ENCODE data around the gene SPART. TPM values are rescaled to one million over a fixed set of nuclear protein-coding genes. Genes with fewer than 3 reads are reported as not detected.

The SPART gene
- total and polyA plus RNA-seq, 5 donors, result 24.6 to 61.4 (median 49.2) TPM

- no peak for DNase-seq
- intact Hi-C loops (cut with DNase I), result loop anchor here in 3 of 4 donors (5.0 to 10.0 kb wide), 2 partner anchors 112 to 114 kb away; no protein-coding TSS in a partner anchor
- no peaks in the 10 kb centered on the region for H3K27me3 ChIP-seq (ENCODE audit: control insufficient read depth, insufficient read depth)
- no peak overlapping the region for H3K27ac ChIP-seq (ENCODE audit: low read length)
- 41% methylated on average over 6 of the region's 6 CpGs for WGBS
- H3K4me3 ChIP-seq (ENCODE audit: low read length), result no peak overlapping the region
- no peaks in the 10 kb centered on the region for H3K4me1 ChIP-seq (ENCODE audit: control insufficient read depth, insufficient read depth, low read length)
- H3K9me3 ChIP-seq (ENCODE audit: control insufficient read depth, low read length), result no peaks in the 10 kb centered on the region
- ATAC-seq, result no peak
These were observed 63.3 kb downstream of the SPART start for GRCh38 chr13:36282821-36283432.

GRCh38 chr13:36275190-36276002 is 70.8 kb downstream of the SPART start:
- H3K4me1 ChIP-seq (ENCODE audit: control insufficient read depth, insufficient read depth, low read length), result no peaks in the 10 kb centered on the region
- ATAC-seq (peak in 1 of 2 donors; percentile 51), DNase-seq (no peak)
- 66% methylated on average over 3 of the region's 3 CpGs for WGBS
- no peaks in the 10 kb centered on the region for H3K27me3 ChIP-seq (ENCODE audit: control insufficient read depth, insufficient read depth)
- no peak overlapping the region for H3K4me3 ChIP-seq (ENCODE audit: low read length)
- intact Hi-C loops (cut with DNase I), result loop anchor here (2.0 to 5.0 kb wide), 2 partner anchors 297 to 298 kb away; no protein-coding TSS in a partner anchor
- no peaks in the 10 kb centered on the region for H3K9me3 ChIP-seq (ENCODE audit: control insufficient read depth, low read length)
- H3K27ac ChIP-seq (ENCODE audit: low read length), result no peak overlapping the region

GRCh38 chr13:36273431-36273830 is 72.8 kb downstream of the SPART start:
- H3K9me3 ChIP-seq (ENCODE audit: control insufficient read depth, low read length), result no peaks in the 10 kb centered on the region
- intact Hi-C loops (cut with DNase I), result no loop called here
- no peaks in the 10 kb centered on the region for H3K27me3 ChIP-seq (ENCODE audit: control insufficient read depth, insufficient read depth)
- ATAC-seq (no peak), DNase-seq (no peak)
- 97% methylated on average over 2 of the region's 2 CpGs for WGBS
- H3K4me3 ChIP-seq (ENCODE audit: low read length), result no peak overlapping the region
- H3K27ac ChIP-seq (ENCODE audit: low read length), result no peak overlapping the region
- H3K4me1 ChIP-seq (ENCODE audit: control insufficient read depth, insufficient read depth, low read length), result no peaks in the 10 kb centered on the region

GRCh38 chr13:36261976-36262375 is 84.2 kb downstream of the SPART start:
- Histone ChIP-seq H3K27me3 (ENCODE audit: control insufficient read depth, insufficient read depth) (no peaks in the 10 kb centered on the region), H3K4me1 (ENCODE audit: control insufficient read depth, insufficient read depth, low read length) (no peaks in the 10 kb centered on the region), H3K4me3 (ENCODE audit: low read length) (no peak overlapping the region), H3K9me3 (ENCODE audit: control insufficient read depth, low read length) (no peaks in the 10 kb centered on the region), H3K27ac (ENCODE audit: low read length) (no peak overlapping the region)
- no peak for ATAC-seq
- DNase-seq, result no peak
- intact Hi-C loops (cut with DNase I), result loop anchor here in 1 of 4 donors (5.0 kb wide), 1 partner anchor 280 kb away; no protein-coding TSS in a partner anchor

GRCh38 chr13:36261011-36261410 is 85.2 kb downstream of the SPART start:
- ATAC-seq (no peak), DNase-seq (no peak)
- Histone ChIP-seq H3K9me3 (ENCODE audit: control insufficient read depth, low read length) (no peaks in the 10 kb centered on the region), H3K4me1 (ENCODE audit: control insufficient read depth, insufficient read depth, low read length) (no peaks in the 10 kb centered on the region), H3K27me3 (ENCODE audit: control insufficient read depth, insufficient read depth) (no peaks in the 10 kb centered on the region), H3K4me3 (ENCODE audit: low read length) (no peak overlapping the region), H3K27ac (ENCODE audit: low read length) (no peak overlapping the region)
- WGBS, result 87% methylated on average over 3 of the region's 3 CpGs
- intact Hi-C loops (cut with DNase I), result loop anchor here in 1 of 4 donors (5.0 kb wide), 1 partner anchor 279 kb away; no protein-coding TSS in a partner anchor

GRCh38 chr13:36259361-36260137 is 86.6 kb downstream of the SPART start:
- no peak overlapping the region for H3K4me3 ChIP-seq (ENCODE audit: low read length)
- WGBS, result 92% methylated on average over 8 of the region's 8 CpGs
- no peak for ATAC-seq
- no peaks in the 10 kb centered on the region for H3K9me3 ChIP-seq (ENCODE audit: control insufficient read depth, low read length)
- no peaks in the 10 kb centered on the region for H3K4me1 ChIP-seq (ENCODE audit: control insufficient read depth, insufficient read depth, low read length)
- no peak for DNase-seq
- H3K27me3 ChIP-seq (ENCODE audit: control insufficient read depth, insufficient read depth), result no peaks in the 10 kb centered on the region
- no peak overlapping the region for H3K27ac ChIP-seq (ENCODE audit: low read length)
- intact Hi-C loops (cut with DNase I), result loop anchor here in 1 of 4 donors (5.0 kb wide), 1 partner anchor 277 kb away; no protein-coding TSS in a partner anchor

- H3K4me3 ChIP-seq (ENCODE audit: low read length), result no peak overlapping the region
- ATAC-seq, result no peak
- DNase-seq, result no peak
- WGBS, result 72% methylated on average over 8 of the region's 8 CpGs
- no peak overlapping the region for H3K27ac ChIP-seq (ENCODE audit: low read length)
- no peaks in the 10 kb centered on the region for H3K27me3 ChIP-seq (ENCODE audit: control insufficient read depth, insufficient read depth)
- H3K4me1 ChIP-seq (ENCODE audit: control insufficient read depth, insufficient read depth, low read length), result no peaks in the 10 kb centered on the region
- no peaks in the 10 kb centered on the region for H3K9me3 ChIP-seq (ENCODE audit: control insufficient read depth, low read length)
- intact Hi-C loops (cut with DNase I), result no loop called here
These were observed 87.4 kb downstream of the SPART start for GRCh38 chr13:36258831-36259230.

Other genes starting within 250 kb of the SPART start
- 10 to 100 TPM in 3 of 4 donors, 1 to 10 TPM in 1; 9.2 to 19.8 (median 17.1) TPM for gene DCLK1, start 215.0 kb downstream of the SPART start, total RNA-seq
- 5.1 TPM for gene DCLK1, start 215.0 kb downstream of the SPART start, polyA plus RNA-seq
- under 1 TPM in 1 of 4 donors, not detected in 3; 0.74 TPM for gene SOHLH2, start 131.8 kb downstream of the SPART start, total RNA-seq
- 0.34 TPM for gene SOHLH2, start 131.8 kb downstream of the SPART start, polyA plus RNA-seq
- gene CCDC169, start 48.6 kb downstream of the SPART start, total RNA-seq, result 1 to 10 TPM in 2 of 4 donors, under 1 TPM in 2; 0.15 to 1.8 (median 0.80) TPM
- gene CCDC169, start 48.6 kb downstream of the SPART start, polyA plus RNA-seq, result 0.61 TPM
- not detected for gene CCNA1, start 86.1 kb upstream of the SPART start, total RNA-seq
- gene CCNA1, start 86.1 kb upstream of the SPART start, polyA plus RNA-seq, result 0.20 TPM

Data from right cardiac atrium (tissue), 5 donors.